GM21529 (cell line): Measurements from ENCODE around the gene PGAP1.

Experiments
- ATAC-seq: cut with Tn5 transposase; IDR thresholded peaks from one replicate; pipeline ENCODE4 v1.9.1; 2021; ENCODE audit not compliant: unreplicated experiment

Gene PGAP1

DNA sequence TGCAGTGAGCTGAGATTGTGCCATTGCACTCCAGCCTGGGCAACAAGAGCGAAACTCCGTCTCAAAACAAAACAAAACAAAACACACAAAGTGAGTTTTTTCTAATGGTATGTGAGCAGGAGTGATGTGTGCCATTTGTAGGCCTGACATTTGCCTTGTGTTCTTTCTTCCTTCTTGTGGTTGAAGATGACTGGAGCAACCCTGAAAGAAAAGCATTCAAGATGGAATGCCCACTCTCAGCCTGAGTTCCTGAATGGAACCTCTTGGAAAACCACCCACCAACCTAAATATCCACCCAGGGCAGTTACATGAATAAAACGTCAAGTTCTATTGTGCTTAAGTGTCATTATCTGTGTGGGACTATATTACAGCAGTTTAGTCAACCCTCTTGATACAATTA is 26.5 kb downstream of the PGAP1 start:
- no peak for ATAC-seq

DNA sequence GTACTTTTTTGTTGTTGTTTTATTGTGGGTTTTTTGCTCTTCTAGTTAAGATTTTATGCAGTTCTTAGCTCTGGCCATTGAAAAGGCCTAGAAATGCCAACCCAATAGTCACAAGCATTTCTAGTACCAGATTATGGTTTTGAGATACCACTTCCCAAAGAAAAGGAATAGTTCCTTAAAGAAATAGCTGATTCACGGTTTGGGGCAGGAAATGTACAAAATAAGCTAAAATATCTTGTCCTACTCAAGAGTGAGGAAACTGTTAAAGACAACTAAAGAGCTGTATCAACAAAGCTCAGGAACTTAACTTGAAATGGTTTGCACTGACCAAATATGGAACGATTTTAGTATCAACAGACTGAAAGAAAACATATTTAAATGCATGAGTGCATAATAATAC is 35.4 kb downstream of the PGAP1 start:
- ATAC-seq = no peak

DNA sequence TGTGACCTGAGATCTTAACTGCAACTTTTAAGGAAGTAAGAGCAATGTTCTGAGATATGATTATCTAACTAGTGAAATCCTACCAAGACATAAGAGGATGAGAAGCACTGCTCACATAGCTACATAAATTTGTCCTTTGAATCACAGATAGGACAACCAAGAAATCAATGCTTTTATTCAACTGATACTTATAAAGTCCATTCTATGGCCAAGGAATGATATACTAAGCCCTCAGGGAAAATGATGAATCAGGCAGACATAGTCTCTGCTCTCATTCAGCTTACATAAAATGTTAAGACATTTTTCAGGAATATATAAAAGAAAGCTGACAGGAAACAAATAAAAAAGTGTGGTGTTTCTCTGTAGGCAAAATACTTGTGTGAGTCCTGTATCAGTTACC is 39.1 kb downstream of the PGAP1 start:
- no peak for ATAC-seq

DNA sequence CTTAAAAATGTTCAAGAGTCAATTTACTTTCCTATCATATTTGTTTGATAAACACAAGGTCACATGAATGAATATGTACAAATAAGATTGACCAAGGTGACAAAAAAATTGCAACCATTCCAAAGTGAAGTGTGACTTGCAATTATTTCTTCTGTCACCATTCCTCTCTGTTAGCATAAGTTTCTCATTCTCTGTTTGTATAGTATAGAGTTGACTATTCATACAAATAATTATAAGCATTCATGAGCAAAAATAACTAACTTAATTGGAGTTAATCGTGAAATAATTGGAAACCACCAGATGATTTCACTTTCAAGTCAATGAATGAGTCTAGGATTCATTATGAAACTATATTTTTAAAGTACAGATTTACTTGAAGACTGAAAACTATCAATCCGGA is 42.1 kb downstream of the PGAP1 start:
- ATAC-seq = no peak

DNA sequence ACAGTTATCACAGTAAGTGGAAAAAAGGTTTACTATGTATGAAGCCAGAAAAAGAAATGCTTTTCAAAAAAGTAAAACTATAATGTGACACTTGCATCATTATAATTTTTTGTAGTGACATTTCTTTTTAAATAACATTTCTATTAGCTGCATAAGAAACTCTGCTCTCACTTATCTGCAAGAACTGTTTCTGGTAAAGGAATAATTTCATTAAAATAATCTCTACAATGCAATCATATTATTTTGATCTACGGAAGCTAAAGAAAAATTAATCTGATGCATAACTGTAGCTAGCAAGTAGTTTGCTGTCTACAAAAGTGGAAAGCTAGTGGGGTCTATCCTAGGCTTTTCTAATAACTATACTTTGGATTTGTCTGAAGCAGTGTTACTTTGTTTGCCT is 50.1 kb downstream of the PGAP1 start:
- ATAC-seq = no peak

DNA sequence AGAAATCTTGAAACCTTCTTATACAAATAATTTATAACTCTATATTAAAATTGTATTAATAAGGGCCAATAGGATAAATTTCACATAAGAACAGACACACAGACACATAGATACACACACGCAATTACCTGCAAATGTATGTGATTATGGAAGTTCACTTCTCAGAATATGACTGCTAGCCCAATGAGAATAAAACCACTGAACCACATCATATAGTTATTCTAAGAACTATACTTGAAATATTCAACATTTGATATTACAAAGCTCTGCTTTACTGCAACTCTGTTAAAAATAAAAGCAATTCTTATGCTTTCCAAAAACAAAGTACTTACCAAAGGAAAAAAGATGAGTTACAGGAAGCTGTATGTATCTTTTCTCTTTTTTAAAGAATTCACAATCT is 51.1 kb downstream of the PGAP1 start:
- no peak for ATAC-seq

DNA sequence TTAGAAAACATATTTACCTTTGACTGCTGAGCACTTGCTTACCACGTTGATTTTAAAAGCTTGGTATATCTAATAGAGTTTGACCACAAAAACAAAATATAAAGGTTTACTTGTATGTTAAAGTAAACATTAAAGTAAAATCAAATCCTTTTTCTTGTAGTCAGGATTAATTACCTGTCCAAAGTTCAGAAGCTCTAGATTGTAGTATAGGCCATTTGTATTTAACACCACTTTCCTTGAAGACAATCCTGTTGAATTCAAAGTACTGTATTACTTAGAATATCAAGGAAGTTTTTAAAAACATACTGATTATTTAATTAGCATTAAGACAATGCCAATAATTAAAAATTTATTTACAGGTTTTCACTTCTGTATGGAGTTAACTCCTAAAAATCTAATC is 53.0 kb downstream of the PGAP1 start:
- ATAC-seq = no peak

DNA sequence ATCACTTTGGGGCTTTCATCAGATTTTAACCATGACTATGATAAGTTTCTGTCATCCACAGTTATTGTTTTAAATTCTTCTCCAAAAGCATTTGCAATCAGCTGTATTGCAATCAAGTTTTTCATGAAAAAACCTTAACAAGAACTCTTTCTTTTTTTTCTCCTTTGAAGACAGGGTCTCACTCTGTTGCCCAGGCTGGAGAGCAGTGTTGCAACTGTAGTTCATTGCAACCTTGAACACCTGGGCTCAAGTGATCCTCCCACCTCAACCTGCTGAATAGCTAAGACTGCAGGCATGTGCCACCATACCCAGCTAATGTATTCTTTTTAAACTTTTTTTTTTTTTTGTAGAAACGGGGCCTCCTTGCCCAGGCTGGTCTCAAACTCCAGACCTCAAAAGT is 71.9 kb downstream of the PGAP1 start:
- no peak for ATAC-seq

DNA sequence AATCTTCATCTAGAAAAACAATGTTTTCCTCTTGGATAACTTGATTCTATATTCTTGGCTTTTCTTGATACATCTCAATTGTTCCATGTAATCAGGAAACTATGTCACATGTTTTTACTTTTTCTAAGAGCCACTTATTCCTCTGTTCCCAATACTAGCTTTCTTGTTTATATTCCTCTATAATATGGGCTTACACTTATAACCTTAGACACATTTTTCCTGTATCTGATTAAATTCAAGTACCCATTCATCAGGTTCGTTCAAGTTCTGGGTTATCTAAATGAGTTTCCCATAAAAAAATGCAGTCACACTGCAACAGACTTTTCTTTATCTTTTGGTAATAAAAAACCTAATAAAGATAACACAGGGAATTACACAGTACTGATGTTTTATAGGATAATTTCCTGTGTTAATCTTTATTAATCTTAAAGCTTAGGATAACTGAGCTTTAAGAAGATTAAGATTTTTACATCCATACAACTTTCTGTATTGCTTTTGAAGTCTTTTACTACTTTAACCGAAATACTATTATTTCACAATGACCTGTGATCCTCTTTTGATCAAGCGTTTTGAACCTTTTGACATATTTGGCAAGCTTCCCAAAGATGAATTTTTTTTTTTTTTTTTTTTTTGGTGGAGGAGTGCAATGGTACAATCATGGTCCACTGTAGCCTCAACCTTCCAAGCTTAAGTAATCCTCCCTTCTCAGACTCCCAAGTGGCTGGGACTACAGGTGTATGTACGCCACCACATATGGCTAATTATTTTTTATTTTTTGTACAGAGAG is 73.0 kb downstream of the PGAP1 start:
- no peak for ATAC-seq

DNA sequence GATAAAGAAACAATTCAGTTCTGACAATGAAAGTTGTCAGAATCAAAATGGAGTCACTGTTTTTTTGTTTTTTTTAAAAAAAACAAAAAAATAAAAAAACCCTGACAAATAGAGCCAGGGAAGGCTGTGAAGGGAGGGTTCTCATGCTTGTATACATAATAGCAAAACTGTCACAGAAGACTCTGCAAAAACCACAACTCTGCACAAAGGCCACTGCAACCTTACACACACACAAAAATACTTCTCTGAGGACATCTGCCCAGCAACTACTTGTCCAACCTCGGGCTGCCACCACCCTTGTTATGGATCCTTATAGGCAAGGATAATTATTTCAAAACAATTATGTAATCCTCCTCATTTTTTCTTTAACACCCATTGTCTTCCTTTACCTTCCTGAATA is 75.4 kb downstream of the PGAP1 start:
- no peak for ATAC-seq

DNA sequence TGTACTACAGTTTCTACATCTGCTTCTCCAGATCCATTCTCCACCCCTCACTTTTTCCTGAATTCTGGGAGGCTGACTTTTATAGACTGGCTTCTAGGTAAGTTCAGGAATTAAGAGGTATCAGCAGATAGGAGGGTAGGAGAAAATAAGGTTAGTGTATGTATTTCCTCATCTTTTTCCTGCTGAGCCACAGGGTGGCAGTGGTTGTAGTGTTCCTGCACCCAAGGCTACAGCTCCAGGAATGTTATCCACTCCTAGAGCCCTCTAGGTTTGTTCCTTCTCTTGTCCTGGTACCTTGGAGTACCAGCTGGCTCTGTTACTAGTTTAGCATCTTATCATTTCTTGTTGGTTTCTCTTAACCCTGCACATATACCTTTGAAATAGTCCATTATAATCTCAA is 76.6 kb downstream of the PGAP1 start:
- no peak for ATAC-seq

DNA sequence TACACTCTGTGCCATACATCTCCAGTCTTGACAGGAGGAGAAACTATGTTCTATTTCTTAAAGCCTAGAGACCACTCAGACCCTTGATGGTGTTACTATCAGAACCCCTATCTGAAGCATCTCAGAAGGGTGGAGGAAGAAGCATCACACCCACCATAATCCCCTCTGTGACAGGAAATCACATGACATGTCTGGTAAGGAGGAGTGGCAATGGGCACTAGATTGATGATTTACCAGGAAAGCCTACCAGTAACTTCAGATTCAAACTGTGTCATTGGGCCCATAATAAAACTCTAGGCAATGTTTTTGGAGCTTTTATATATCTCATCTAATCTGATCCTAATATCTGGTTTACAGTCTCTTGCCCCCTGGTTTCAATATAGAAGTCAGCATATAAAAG is 80.2 kb downstream of the PGAP1 start:
- ATAC-seq = no peak

DNA sequence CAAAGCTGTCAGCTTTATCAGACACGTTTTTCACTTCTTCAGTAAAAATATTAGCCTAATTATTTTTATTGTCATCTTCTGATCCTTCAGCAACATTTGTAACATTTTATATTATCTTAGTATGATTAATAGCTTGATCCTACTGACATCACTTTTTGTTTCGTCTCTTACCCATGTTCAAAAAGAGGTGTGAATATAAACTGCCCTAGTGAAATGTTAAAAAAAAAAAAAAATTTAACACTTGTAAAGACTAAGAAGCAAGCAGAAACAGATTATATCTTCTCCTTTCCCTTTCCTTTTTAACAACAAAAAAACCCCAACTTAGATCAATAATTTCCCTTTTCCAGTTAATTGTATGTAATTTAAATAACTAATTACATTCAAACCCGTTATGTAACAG is 81.1 kb downstream of the PGAP1 start:
- no peak for ATAC-seq

DNA sequence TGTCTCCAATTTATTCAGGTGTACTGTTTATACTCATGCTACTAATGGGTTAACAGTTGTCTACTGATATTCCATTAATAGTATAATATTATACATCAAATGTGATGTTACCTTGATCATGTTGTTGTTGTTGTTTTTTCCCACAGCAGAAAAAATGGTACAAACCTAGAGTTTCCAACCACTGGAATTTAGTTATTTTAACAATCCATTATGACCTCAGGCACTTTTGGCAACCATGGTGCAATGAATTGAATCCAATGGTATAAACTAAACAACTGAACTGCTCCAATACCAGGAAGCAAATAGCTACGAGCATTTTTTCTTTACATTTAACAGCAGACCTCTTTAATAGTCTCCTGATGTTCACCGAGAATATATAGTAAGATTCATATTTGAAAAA is 86.3 kb downstream of the PGAP1 start:
- no peak for ATAC-seq

DNA sequence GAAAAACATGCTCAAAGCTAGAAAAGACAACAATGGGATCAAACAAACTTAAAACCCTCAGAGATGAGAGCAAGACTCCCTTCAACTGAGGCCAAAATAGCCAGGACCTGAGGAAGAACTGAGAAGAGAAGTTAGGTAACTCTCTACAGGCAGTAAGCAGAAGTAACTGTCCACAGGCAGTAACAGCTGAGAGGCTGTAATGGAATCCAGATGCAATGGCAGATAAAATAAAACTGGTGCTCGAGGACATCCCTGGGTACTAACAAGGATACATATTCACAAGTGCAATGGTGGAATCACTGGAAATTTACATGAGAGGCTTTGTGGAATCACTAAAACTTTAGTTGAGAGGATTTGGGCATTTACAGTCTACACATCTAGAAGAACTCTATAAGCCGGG is 86.9 kb downstream of the PGAP1 start:
- ATAC-seq = no peak

DNA sequence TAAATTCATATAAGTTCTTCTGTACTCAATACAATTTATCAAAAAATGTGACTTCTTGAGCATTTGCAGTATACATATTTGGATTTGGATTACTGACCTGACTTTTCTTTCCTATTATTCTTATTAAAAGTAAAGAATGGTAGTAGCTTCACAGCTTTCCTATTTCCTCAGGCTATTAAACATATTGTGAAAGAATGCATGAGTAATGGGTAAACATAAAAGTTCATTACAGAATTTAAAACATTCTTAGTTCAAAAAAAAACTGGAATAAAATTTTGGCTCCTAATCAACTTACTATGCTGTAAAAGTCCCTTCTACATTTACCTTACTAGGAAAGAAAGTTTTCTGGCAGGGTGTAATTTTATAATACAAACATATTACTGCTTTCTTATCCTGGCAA is 90.1 kb downstream of the PGAP1 start:
- no peak for ATAC-seq

DNA sequence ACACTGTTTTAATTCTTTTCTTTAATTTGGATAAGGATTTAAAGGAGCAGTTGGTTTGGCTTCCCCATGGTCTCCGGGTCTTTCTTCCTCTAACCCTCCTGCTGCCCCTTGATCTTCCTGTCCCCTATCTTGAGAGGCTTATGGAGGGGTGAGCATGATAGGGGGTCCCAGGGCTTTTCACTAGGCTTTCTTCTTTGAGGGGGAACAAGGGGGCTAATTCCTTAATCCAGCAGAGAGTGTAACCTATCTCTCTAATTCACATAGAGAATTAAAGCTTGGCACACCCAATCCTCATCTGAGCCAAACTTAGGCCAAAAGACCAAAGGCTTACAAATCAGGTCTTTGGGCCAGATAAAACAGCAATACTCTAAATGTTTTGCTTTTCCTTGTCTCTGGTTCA is 95.8 kb downstream of the PGAP1 start:
- no peak for ATAC-seq

DNA sequence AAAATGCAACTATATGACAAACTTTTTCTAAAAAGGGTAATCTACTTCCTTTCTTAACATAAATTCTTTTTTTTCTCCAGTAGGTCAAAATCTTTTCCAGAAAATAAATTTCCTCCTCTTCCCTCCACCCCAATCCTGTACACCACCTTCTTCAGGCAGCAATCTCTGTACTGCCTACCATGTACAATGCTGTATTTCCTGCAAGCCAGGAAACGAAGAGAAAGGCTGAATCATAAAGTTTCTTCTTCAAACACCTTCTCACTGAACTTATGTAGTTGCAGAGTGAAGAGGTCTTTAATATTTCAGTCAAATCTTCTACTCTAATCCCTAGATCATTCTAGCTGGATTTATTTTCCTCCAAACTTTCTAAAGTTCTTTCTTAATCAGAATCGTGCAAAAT is 99.2 kb downstream of the PGAP1 start:
- ATAC-seq = no peak

DNA sequence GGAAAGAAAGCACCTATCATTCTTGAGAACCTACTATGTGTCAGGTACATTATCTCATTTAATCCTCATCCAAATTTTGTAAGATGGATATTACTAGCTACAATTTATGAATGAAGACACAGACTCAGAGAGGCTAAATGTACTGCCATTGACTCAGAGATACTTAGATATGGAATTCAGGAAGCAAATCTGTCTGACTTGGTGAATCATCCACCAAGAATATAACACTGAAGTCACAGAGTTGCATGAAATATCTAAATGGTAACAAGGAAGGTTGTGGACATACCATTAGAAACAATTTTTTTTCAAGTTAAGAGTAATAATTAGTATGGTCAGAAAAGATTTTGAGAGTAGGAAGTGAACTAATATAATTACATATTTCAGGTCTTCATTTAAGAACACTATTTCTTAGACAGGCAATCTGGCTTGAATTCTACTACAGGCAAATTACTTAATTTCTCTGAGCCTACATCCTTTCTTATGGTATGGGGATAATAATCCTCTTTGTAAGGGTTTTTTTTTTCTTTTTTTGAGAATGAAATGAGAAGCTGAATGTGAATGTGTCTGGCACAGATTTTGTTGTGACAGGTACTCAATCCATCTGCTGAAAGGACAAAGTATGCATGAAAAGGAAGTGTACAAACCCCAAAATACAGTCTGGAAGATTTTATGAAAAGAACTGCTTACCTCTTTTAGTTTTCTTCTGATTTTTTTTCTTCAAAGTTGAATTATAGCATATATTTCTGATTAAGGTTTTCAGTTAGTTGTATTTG is 102.6 kb downstream of the PGAP1 start:
- ATAC-seq = no peak

DNA sequence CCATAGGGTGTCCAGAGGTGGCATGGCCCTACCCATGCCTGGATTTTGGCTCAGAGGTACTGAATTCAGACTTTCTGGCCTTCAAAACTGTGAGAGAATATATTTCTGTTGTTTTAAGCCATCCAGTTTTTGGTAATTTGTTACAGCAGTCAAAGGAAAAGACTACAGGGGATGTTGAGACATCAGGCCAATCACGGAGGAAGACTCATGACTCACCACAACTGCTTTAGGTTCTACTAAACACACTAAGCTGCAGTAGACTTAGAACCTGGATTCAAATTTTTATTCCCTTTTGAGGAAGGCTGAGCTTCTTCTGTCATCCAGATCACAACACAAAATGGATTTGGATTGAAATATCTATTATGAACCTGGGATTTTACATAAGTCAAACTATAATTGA is 105.3 kb downstream of the PGAP1 start:
- no peak for ATAC-seq

DNA sequence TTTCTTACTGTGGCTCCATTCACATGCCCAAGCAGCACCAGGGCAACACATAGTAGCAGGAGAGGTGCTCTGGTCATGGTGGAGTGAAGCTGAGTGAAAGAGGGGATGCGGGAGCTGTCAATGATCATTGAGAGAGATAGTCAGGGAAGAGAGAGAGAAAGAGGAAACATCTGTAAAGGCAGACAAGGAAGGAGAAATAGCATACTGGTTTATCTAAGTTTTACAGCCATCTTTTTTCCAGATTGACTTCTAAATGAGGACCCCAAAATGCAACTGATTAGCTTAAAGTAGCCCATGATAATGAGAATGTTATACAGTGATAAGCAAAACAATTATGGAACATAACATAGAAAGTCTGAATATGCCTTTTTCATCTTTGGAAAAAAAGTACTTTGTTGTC is 117.2 kb downstream of the PGAP1 start, which contains the start of gene C2orf66:
C2orf66 (minus strand) TSS at position 96 of the 400 bp plus-strand sequence; CDS start at position 77, 19 bp downstream.
- no peak for ATAC-seq

DNA sequence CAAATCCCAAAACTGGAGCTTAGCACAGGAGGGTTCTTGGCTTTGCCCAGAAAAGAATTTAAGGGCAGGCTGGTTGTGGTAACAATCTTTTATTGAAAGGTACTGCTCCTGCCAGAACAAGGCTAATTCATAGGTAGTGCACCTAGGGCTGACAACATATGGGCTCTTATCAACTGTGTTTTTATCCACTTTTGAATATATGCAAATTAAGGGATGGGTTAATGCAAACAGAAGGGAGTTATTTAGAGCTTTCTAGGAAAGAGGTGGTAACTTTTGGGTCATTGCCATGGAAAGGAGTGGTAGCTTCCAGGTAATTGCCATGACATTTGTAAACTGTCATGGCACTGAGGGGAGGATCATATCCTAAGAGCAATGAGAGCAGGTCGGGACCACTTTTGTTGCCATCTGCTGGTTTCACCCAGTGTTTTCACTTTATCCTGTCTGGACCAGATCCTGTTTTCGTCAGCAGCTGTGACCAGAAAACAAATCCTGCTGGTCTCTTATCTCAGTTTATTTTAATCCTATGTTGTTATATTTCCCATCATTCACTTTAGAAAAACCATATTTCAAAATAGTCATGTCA is 118.3 kb downstream of the PGAP1 start:
- ATAC-seq = no peak
